GM19452 (cell line): ENCODE results near the gene LSP1.

ENCODE experiments used
- ATAC-seq: cut with Tn5 transposase; IDR thresholded peaks from one replicate; pipeline ENCODE4 v1.9.1; 2021; ENCODE audit not compliant: unreplicated experiment

The LSP1 gene

DNA sequence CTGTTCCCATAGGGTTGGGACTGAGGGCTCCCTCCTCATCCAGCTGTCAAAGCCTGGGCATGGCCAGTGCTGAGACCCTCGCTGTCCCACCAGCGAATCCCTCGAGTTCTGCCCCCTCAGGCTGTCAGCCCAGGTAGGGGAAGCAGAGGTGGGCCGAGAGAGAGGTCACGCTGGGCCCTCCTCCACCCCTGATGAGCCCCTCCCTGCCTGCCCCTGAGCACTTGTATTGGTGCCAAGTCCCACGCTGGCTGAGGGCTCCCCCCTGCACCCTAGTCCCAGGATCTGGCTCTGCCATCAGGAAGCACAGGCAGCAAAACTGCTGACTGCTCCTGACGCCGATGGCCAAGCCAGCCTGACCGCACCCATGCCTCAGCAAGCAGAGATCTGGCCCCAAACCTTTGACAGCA is 35.5 kb downstream of the LSP1 start:
- ATAC-seq: no peak

DNA sequence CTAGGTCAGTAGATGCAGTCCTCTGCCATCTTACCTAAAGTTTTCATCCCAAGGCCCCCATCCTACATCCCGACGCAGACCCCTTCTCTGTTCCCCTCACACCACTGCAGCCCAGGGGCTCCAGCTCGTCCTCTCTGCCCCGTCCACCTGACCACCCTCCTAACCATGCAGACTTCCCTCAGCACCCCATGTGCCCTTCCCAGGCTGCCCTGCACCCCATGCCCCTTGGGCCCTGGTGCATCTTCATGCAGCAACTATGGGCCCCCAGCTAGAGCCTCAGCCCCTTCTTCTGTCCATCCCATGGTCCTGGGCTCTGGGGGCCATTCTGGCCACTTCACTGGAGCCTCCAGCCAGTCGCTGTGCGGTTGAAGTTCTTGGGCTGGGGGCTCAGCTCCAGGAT is 35.9 kb downstream of the LSP1 start:
- ATAC-seq: no peak

DNA sequence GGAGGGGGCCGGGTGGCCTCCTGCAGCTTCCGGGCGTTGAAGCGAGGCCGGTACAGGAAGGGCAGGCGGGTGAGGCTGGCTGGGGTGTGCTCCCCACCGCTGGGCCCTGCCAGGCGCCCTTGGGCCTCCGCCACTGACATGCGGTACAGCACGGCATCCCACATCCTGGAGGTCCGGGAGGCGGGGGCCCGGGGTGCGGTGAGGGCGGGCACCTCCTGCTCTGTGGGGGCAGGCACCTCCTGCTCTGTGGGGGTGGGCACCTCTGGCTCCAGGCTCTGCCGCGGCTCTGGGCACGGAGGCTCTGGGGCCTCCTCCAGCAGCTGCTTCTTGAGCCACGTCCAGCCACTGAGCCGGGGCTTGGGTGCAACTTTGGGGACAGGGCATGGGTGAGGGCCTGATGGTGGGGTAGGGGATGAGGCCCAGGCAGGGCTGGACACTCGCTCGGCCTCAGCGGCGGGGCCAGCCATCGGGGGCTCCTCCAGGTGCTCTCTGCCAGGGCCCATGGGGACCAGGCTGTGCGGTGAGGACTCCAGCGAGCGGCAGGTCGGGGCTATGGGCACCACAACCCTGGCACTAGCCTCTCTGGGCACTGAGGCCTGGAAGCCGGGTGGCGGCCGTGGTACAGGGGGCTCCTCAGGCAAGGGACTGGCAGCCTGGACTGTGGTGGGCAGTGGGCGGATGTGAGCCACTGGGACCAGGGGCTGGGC is 36.5 kb downstream of the LSP1 start:
- no peak for ATAC-seq

DNA sequence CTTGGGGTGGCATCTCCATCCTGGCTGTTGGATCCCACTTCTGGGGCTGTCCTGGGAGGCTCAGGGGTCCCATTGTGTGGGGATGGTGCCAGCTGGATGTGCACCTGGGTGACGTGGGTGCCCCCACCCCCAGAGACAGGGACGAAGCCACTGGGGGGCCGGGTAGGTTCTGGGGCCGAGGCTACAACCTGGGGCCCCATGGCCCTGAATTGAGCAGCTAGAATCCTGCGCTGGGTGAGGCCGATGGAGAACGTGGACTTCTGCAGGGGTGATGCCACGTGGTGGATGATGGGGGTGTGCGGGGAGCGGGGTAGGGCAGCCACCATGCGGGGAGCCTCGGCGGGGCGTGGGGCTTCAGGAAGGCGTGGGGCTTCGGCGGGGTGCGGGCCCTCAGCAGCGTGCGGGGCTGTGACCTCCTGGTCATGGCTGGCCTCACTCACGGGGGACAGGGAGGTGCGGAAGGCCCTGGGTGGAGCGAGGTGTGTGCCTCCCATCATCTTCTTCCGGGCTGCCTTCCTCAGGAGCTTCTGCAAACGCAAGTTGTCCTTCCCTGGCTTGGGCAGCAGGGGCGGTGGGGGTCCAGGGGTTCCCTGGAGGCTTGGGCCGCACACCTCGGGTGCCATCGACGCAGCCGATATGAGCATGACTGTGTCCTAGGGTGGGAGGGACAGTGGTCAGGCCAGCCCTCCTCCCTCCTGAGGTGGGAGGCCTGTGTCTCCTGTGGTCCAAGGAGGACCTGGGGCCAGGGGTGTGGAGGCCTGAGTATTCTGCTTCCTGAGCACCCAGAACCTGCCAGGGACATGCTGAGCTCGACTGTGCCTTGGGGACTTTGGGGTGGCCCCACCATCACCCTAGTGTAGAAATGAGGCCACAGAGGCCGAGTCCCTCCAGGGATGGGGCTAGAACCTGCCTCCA is 37.3 kb downstream of the LSP1 start:
- ATAC-seq: no peak

DNA sequence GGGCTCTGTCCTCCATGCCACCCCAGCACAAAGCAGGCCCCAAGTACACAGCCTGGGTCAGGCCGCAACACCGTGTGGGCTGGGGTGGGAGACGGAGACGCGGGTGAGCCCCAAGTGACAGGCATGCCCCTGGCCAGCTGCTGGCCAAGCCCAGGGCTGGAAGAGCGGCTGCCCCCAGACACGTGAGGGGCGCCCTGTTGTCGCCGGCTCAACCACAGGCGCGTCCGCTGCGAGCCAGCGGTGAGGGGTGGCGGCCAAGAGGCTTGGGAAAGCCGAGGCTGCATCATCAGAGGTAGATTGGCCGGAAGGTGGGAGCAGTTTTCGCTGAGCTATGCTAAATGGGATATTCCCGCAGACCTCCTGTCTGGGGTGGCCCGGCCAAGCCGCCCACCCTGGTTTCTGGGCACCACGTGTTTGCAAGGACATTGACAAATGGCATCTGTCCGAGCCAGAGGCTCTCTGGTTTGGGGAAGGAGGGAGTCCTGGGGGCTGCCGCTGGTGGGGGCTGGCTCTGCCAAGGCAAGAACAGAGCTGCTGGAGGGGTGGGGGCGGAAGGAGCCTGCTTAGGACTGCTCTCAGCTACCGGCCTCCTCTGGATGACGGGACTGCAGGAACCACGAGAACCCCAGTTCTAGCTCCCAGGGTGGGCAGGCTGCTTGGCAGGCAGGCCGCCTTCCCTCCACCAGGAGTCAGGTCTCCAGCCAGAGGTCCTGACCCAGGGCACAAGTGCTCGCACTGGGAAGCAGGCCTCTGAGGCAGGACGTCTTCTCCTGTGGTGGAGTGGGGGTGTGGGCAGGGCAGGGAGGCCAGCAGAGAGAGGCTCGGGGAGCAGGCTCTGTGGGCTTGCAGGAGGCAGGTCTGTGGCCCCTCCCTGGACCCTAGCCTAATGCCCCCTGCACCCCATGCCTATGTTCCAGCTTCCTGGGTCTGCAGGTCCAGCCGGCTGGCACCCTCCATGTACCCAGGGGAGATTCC is 38.3 kb downstream of the LSP1 start:
- no peak for ATAC-seq

DNA sequence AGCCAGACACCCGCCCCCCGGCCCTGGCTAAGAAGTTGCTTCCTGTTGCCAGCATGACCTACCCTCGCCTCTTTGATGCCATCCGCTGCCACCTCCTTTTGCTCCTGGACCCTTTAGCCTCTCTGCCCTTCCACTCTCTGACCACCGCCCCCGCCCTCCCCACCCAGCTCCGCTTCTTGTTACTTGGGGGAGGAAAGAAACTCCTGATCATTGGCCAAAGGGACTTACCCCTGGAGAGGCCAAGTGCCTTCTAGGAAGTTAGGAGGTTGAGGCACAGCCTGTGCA is 38.9 kb downstream of the LSP1 start, which contains the start of gene PRR33:
PRR33 (minus strand) TSS at position 65 of the 285 bp plus-strand sequence. CDS start 1,311 bp downstream, outside the sequence.
- no peak for ATAC-seq

DNA sequence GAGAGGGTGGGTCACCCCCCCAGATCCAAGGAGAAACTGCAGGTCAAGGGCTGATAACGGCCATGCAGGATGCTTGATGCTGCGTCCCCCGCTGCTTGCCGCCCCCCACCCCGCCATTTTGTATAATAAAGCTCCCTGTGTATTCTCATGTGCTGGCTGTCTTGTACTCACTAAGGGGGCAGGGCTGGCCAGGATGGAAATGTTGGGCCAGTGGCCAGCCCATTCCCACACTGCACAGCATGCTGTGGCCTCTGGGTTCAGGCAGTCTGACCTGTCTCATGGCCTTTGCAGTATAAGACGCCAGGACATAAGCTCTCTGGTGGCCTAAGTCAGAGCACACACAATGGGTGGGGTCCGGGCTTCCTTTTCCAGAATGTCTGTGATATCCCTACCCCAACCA is 39.2 kb downstream of the LSP1 start:
- ATAC-seq: no peak

DNA sequence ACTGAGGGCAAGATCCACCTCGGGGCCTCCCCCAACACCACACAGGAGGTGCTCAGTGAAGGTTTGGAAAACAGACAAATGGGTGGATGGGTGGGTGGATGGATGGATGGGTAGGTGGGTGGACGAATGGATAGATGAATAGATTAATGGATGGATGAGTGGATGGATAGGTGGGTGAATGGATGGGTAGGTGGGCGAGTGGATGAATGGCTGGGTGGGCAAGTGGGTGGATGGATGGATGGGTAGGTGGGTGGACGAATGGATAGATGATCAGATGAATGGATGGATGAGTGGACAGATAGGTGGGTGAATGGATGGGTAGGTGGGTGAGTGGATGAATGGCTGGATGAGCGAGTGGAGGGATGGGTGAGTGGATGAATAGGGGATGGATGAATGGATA is 39.7 kb downstream of the LSP1 start:
- no peak for ATAC-seq

DNA sequence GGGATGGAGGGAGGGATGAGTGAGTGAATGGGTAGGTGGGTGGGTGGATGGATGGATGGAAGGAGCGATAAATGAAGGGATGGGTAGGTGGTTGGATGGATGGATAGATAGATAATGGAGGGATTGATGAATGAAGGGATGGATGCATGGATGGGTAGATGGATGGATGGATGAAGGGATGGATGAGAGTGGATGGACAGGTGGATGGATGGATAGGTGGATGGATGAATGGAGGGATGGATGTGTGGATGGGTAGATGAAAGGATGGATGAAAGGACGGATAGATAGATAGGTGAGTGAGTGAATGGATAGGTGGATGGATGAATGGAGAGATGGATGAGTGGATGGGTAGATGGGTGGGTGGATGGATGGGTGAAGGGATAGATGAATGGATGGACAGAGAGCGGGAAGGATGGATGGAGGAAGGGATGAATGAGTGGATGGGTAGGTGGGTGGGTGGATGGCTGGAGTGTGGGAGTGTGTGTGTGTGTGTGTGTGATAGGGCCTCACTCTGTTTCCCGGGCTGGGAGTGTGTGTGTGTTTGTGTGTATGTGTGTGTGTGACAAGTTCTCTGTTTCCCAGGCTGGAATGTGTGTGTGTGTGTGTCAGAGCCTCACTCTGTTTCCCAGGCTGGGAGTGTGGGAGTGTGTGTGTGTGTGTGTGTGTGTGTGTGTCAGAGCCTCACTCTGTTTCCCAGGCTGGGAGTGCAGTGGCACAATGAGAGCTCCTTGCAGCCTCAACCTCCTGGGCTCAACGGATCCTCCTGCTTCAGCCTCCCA is 40.9 kb downstream of the LSP1 start:
- ATAC-seq: no peak

DNA sequence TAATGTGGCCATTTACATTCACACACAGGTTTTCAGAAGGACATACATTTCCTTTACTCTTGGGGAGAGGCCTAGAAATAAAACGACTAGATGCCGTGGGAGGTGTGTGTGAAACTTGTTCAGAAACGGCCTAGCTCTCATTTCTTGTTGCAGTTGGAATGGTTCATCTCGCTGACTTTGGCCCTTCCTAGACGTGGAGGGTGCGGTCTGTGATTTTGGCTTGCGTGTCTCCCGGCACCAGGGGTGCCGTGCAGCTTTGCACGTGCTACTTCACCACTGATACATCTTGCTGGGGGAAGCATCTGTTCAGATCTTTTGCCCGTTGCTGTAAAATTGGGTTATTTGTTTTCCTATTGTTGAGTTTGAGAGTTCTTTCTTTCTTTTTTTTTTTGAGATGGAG is 41.9 kb downstream of the LSP1 start:
- ATAC-seq: no peak

DNA sequence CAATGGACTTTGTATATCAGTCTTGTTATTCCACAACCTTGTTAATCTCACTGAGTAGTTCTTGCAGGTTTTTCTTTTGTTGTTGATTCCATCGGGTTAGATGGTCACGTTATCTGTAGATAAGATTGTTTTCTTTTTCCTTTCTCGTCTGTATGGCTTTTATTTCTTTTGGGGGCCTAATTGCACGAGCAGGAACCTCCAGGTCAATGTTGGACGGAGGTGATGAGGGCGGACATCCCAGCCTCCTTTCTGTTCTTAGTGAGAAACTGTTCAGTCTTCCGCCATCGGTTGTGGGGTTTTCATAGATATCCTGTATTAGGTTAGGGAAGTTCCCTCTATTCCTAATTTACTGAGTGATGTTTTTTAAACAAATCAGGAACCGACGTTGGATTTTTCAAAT is 43.6 kb downstream of the LSP1 start:
- no peak for ATAC-seq

DNA sequence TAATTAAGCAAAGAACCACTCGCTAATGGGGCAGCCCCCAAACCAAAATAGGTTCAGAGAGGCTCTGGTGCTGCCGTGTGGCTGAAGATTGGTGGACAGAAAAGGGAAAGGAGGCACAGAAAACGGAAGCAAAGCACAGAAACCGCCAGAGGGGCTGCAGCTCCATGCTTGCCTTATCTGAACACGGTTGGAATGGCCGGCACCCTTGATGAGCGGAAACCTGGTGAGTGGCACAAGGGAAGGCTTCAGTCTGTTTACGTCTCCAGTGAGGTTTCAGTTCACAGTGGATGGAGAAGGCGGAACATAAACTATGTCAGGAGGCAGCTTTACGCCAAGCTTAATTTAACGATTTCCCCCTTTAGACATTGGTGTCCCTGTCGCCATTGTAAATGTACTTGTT is 44.0 kb downstream of the LSP1 start:
- no peak for ATAC-seq

DNA sequence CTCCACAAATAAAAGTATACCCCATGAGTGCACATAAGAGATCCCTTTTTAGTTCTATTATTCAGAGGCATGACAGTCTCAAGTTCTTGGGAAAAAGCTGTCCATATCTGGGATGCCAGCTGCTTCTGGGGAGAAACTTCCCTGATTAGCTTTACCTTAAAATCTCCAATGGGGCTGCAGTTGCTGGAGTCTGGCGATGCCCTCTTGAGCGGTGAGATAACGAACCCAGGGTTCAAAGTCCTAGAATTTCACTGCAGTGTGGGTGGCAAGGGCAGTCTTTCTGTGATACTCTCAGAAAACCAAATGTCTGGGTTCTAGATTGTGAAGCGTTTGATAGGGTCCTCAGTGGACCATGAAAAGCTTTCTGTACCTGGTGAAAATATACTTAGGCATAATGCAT is 46.2 kb downstream of the LSP1 start:
- ATAC-seq: no peak

DNA sequence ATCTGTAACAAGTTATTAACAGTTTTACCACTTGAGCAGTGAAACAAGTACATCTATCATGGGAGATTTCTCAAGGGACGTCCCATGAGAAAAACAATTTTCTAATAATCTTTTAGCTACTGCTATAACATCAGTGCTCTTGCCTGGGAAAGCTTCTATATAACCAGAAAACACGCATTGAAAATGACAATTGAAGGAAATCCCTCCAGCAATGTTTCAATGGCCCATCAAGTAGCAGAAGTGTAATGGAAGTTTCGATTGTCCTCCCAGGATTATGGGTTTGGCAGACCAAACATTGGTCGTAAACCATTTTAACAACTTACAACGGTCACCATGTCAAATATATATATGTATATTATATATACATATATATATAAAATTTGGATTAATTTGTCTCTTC is 46.8 kb downstream of the LSP1 start:
- ATAC-seq: no peak

DNA sequence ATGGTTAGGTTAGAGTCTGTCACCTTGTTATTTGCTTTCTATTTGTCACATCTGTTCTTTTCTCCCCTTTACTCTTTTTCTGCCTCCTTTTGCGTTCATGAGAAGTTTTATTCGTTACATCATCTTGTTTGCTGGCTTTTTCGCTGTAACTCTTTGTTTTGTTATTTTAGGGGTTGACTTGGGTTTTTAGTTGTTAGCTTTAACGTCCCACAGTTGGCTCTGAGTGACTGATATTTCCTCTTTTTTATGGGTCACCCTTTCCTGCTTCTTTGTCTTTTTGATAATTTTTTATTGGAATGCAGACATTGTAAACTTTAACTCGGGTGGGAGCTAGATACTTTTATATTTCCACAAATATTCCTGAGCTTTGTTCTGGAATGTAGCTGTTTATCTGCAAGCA is 53.3 kb downstream of the LSP1 start:
- ATAC-seq: no peak

DNA sequence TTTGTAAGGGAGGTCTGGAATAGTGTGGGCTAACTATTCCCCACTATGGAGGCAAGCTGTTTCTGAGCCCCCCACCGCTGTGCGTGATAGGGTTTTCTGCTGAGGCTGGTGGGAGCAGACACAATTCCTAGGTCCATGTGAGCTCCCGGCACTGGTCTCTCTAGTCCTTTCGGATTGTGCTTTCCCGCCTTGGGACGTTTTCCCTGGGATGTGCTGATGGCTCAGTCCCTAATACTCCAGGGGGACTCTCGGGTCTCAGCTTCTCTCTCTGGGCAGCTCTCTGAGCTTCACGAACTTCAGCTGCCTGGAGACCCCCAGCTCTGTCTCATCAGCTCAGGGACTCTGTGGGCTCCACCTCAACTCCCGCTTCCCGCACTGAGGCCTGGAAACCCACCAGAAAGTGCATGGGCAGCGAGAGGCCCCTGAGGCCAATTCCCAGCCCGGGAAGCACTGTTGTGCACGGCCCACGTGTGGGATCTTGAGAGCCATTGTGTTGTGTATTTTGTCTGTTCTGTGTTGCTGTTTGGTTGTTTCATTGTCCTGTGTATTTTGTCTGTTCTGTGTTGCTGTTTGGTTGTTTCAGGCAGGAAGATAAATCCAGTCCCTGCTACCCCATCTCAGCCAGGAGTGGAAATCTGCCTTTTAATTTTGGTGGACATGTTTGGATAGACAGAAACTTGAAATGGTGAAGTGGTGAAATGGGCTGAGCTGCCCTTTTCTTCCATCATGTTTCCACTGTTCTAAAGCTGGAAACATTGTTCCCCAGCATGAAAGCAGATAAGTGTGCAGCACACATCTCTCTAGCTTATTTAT is 53.9 kb downstream of the LSP1 start:
- ATAC-seq: no peak

DNA sequence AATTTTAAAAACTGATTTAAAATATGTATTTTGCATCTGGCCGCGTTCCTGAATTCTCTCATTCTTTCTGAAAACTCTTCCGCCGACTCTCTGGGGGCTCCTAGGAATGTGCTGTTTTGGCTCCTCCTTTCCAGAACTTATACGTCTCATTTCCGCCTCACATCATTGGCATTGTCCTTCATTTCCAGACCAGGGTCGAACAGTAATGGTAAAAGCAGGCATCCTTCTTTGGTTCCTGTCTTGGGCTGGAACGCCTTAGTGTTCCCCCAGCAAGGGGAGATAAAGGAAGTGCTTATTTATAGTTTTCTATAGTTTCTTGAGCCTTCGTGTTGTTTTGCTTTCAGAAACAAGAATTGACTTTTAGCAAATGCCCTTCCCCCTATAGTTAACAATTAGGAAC is 55.7 kb downstream of the LSP1 start:
- ATAC-seq: no peak

DNA sequence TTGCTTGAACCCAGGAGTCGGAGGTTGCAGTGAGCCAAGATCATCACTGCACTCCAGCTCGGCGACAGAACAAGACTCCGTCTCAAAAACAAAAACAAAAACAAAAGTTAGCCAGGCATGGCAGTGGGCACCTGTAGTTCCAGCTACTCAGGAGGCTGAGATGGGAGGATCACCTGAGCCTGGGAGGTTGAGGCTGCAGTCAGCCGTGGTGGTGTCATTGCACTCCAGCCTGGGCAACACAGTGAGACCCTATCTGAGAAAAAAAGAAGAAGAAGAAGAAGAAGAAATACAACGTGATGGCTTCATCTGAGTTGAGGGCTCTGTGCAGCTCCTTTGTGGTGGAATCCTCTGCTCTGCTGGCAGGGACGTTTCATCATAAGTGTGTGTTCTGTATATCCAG is 56.6 kb downstream of the LSP1 start:
- no peak for ATAC-seq

DNA sequence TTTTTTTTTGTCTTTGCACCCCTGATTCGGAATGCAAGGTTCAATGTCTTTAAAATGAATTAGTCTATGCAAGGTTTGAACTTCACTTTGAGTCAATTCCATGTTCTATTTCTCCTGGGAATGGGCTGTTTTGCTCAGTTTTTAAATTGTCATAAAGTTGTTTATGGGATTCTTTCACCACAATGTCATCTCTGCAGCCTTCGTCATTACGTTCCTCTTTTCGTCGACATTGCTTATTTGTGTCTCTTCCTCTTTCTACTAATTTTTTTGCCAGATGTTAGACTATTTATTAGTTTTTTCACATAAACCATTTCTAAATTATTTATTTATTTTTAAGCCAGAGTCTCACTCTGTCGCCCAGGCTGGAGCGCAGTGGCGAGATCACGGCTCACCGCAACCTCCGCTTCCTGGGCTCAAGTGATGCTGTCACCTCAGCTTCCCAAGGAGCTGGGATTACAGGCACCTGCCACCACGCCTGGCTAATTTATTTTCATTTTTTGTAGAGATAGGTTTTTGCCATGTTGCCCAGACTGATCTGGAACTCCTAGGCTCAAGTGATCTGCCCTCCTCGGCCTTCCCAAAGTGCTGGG is 59.5 kb downstream of the LSP1 start:
- ATAC-seq: no peak
